Tibial artery (tissue), 4 donors: ENCODE results near the gene RYK.

Experiments used
- DNase-seq, 2 donors: peaks; one replicate each; pipeline ENCODE4 v3.0.0-alpha.2; 2019
- H3K27ac ChIP-seq, 2 donors: fragments of 200-600 bp; sonication (generic) in 1 of 2; 1 replicate in 1 of 2; 2 replicates in 1 of 2; pipeline ENCODE4 v1.5.1; 2018 to 2019; ENCODE audit warnings: mild to moderate bottlenecking in 1 of 2
- H3K27me3 ChIP-seq, 2 donors: fragments of 200-600 bp; sonication (generic) in 1 of 2; one replicate each; pipeline versions ENCODE4 v1.5.1 to v1.6.0; 2016 to 2019
- H3K36me3 ChIP-seq, 3 donors: fragments of 200-600 bp; sonication (generic) in 2 of 3; one replicate each; pipeline ENCODE4 v1.5.1; 2016 to 2019; ENCODE audit warnings: mild to moderate bottlenecking in 2 of 3
- H3K4me1 ChIP-seq, 4 donors: fragments of 200-600 bp; sonication (generic) in 2 of 4; 1 replicate in 3 of 4; 2 replicates in 1 of 4; pipeline ENCODE4 v1.5.1; 2016 to 2019
- H3K4me3 ChIP-seq, 2 donors: fragments of 200-600 bp; sonication (generic) in 1 of 2; 1 replicate in 1 of 2; 2 replicates in 1 of 2; pipeline ENCODE4 v1.5.1; 2018 to 2019; ENCODE audit warnings: mild to moderate bottlenecking in 2 of 2
- H3K9me3 ChIP-seq, 3 donors: fragments of 200-600 bp; sonication (generic) in 1 of 3; one replicate each; pipeline ENCODE4 v1.5.1; 2016 to 2019
- CTCF ChIP-seq, 2 experiments: fragments of 200-600 bp in 1 of 2; fragments of 450-650 bp in 1 of 2; IDR thresholded peaks; one replicate each; pipeline ENCODE4 v1.5.1; 2017 to 2019; ENCODE audit warnings: antibody characterized with exemption in 2 of 2, mild to moderate bottlenecking in 1 of 2, moderate library complexity in 1 of 2
- intact Hi-C: fragments of 100-400 bp; cut with DNase I; formaldehyde crosslinking; loops from one replicate; pipeline ENCODE4 v1.15.0; 2023; ENCODE audit warnings: low total_unique reads

The RYK gene

GRCh38 chr3:134148534-134148933 is 102.1 kb downstream of the RYK start:
- no peak for DNase-seq
- H3K27me3 ChIP-seq, result no peaks in the 10 kb centered on the region
- H3K27ac ChIP-seq, result no peak overlapping the region
- H3K36me3 ChIP-seq, result peaks cover 13 to 23% (median 16%) of the 10 kb centered on the region in 3 donors
- no peaks in the 10 kb centered on the region for H3K9me3 ChIP-seq
- no peak overlapping the region for H3K4me3 ChIP-seq
- no peak for TF ChIP-seq CTCF (IDR thresholded peaks at IDR 0.05)
- intact Hi-C loops, result no loop called here
- H3K4me1 ChIP-seq, result peaks cover 0 to 12% (median 2%) of the 10 kb centered on the region in 4 donors

GRCh38 chr3:134147411-134147810 is 103.2 kb downstream of the RYK start:
- H3K4me1 ChIP-seq, result peaks cover 0 to 12% (median 2%) of the 10 kb centered on the region in 4 donors
- H3K27ac ChIP-seq, result no peak overlapping the region
- H3K4me3 ChIP-seq, result no peak overlapping the region
- no peaks in the 10 kb centered on the region for H3K9me3 ChIP-seq
- H3K27me3 ChIP-seq, result no peaks in the 10 kb centered on the region
- intact Hi-C loops, result no loop called here
- no peak for DNase-seq
- peaks cover 2 to 17% (median 9%) of the 10 kb centered on the region in 3 donors for H3K36me3 ChIP-seq
- no peak for TF ChIP-seq CTCF (IDR thresholded peaks at IDR 0.05)

- no peaks in the 10 kb centered on the region for H3K9me3 ChIP-seq
- peaks cover 0 to 10% (median 2%) of the 10 kb centered on the region in 3 donors for H3K36me3 ChIP-seq
- DNase-seq, result no peak
- peaks cover 0 to 12% (median 2%) of the 10 kb centered on the region in 4 donors for H3K4me1 ChIP-seq
- TF ChIP-seq CTCF (IDR thresholded peaks at IDR 0.05), result no peak
- H3K27ac ChIP-seq, result no peak overlapping the region
- intact Hi-C loops, result no loop called here
- H3K27me3 ChIP-seq, result no peaks in the 10 kb centered on the region
- H3K4me3 ChIP-seq, result no peak overlapping the region
Observed at GRCh38 chr3:134146666-134147065, 104.0 kb downstream of the RYK start.

GRCh38 chr3:134145183-134145582 is 105.5 kb downstream of the RYK start:
- Histone ChIP-seq H3K9me3 (no peaks in the 10 kb centered on the region), H3K4me1 (peaks cover 0 to 12% (median 2%) of the 10 kb centered on the region in 4 donors)

GRCh38 chr3:134144694-134145093 is 106.0 kb downstream of the RYK start:
- Histone ChIP-seq H3K4me1 (peaks cover 0 to 8% (median 2%) of the 10 kb centered on the region in 4 donors), H3K27me3 (no peaks in the 10 kb centered on the region), H3K36me3 (peaks cover 5 to 11% (median 8%) of the 10 kb centered on the region in 3 donors), H3K27ac (no peak overlapping the region), H3K4me3 (no peak overlapping the region), H3K9me3 (no peaks in the 10 kb centered on the region)
- intact Hi-C loops, result no loop called here
- no peak for DNase-seq
- no peak for TF ChIP-seq CTCF (IDR thresholded peaks at IDR 0.05)

More at GRCh38 chr3:134145183-134145582, 105.5 kb downstream of the RYK start:
- Histone ChIP-seq H3K27ac (no peak overlapping the region), H3K36me3 (peaks cover 5 to 6% (median 5%) of the 10 kb centered on the region in 3 donors), H3K27me3 (no peaks in the 10 kb centered on the region), H3K4me3 (no peak overlapping the region)
- DNase-seq, result no peak
- no peak for TF ChIP-seq CTCF (IDR thresholded peaks at IDR 0.05)
- intact Hi-C loops, result no loop called here
